H54 (cell line): ENCODE data around the gene ATP5PF.
"Not testable (repeated sequence)": the region's sequence is repeated elsewhere in the genome, so short reads cannot be mapped to it uniquely, and the experiment has no call there.

Experiments
- DNase-seq: peaks from one replicate; pipeline ENCODE4 v3.0.0; 2011; ENCODE audit warnings: low spot score, mixed read lengths; ENCODE audit not compliant: insufficient read length
- FAIRE-seq: peaks from 3 replicates; lab custom pipeline; 2011; peaks lifted over from hg19 to GRCh38; lab: Jason Lieb, UNC
- POLR2A ChIP-seq: IDR thresholded peaks from 2 replicates; pipeline ENCODE4 v1.6.1; 2011; ENCODE audit warnings: low read depth, mild to moderate bottlenecking, low read length

Gene ATP5PF

DNA sequence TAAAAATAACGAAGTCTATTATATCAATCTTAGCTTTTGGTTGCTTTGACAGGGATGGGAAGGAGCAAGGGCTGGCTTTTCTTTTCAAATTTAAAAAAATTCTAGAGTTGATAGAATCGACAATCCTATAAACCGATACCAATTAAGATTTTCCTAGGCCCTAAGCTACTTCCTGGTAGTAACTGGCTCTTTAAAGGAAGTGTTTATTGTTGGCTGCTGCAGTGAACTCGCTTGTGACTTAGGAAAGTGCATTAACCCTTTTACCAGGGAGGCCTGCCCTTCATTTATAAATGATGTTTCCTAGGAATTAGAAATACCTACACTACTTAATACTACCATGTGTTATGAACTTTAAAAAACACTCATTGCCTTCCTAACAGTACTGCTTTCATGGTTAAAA lies 33.2 kb downstream of the ATP5PF start:
- FAIRE-seq, result no peak

DNA sequence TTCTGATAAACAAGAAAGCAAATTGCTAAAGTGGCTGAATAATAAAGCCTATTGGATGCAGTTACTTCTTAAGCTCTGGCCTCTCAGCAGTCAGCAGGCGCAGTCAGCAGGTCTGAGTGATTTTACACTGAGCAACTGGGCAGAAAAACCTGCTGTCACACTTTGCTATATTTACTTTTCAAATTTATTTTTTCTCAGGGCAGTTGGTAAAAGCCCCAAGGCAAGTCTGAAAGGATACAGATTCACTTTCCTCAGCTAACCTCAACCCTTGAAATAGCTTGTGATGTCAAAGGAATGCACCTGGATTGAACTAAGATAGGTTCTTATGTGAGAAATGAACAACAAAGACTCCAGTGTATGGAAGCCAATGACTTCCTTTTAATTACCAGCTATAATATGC lies 34.0 kb downstream of the ATP5PF start:
- FAIRE-seq, result no peak
- TF ChIP-seq POLR2A, result no peak
- no peak for DNase-seq

More for the DNA sequence above, 33.2 kb downstream of the ATP5PF start:
- DNase-seq, result no peak
- no peak for TF ChIP-seq POLR2A

DNA sequence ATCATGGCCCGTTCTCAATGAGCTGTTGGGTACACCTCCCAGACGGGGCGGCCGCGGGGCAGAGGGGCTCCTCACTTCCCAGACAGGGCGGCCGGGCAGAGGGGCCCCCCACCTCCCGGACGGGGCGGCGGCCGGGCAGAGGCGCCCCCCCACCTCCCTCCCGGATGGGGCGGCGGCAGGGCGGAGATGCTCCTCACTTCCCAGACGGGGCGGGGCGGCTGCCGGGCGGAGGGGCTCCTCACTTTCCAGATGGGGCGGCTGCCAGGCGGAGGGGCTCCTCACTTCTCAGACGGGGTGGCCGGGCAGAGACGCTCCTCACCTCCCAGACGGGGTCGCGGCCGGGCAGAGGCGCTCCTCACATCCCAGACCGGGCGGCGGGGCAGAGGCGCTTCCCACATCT lies 39.2 kb downstream of the ATP5PF start:
- not testable (repeated sequence) for FAIRE-seq

DNA sequence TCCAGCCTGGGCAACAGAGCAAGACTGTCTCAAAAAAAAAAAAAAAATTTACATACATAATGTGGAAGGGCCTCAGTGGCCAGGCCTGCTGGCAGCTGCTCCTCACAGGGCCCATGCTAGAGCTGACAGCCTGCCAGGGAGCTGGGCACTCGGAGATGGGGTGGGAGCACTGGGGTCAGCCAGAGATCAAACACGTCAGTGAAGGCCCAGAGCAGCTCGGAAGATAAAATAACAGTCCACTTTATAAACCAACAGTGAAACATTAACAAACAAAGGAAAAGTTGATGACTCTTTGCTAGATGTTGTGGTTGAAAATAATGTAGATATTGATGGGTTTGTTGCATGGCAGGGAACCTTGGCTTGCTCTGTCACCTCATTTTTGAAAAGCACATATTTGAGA lies 42.7 kb downstream of the ATP5PF start:
- DNase-seq (no peak), FAIRE-seq (no peak)
- TF ChIP-seq POLR2A, result no peak

More for the DNA sequence above, 39.2 kb downstream of the ATP5PF start:
- not testable (repeated sequence) for DNase-seq

DNA sequence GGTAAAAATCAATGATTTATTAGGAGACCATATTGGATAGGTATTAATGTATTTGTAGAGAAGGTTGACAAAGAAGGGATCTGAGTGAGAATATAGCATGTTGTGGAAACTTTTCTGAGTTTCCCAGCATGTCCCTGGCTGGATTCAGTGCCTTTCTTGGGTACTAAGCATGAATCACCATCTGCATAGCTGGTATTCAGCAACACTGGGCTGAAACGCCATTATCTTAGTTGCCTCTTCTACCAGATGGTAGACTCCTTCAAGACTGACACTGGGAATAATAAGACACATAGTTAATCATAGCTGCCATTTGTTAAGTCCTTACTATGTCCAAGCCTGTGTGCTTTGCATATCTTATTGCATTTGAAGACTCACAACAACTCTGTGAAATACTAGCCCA lies 45.5 kb downstream of the ATP5PF start:
- TF ChIP-seq POLR2A, result no peak
- no peak for DNase-seq
- FAIRE-seq, result no peak

DNA sequence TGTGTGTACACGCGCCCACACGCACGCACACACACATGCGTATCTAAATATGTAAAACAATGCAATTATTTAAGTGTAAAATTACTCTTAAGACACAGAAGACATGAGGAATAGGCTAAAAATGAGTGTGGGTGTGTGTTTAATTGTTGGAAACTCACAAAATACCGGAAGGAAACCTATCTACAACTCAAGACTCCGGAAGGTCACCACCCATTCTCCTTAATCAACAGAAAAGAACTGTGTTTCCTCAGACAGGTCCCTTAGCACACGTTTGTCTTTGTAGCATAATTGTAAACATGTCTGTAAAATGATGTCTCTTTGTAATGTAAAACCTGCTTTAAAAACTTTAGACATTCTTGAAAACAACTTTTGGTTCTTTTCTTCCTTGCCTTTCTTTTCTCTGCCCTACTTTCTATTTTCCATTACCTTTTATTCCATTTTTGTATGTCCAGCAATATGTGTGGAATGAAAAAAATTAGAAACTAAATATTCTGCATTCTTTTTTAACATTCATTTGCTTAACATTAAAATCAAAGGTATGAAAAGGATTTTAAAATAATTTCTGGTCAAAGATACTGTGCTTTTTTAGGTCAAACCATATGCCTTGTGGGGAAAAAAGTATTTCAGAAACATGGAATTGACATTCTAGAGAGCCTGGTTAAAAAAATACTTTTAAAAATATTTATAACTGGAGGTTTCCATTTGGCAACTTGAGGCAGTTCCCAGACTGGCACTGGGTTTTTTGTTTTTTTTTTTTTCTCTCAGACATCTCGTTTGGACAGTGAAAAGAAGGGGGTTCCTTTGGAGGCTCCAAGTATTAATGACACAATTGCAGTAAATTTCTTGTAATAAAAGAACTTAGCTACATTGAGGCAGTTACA lies 46.2 kb downstream of the ATP5PF start:
- FAIRE-seq (no peak), DNase-seq (no peak)
- TF ChIP-seq POLR2A, result no peak

DNA sequence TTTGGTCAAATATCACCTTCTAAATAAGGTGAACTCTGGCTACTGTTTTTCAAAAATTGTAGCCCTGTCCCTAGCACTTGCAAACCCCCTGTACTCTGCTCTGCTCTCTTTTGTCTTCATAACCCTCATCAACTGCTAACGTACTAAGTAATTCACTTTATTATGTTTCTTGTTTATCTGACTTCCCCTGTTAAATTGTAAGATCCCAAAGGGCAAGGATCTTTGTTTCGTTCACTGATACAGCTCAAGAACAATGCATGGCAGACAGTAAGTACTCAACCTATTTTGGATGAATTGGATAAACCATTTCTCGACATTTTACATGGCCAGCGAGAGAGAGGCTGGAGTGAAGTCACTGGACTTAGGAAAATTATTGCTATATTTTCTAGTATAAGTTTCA lies 46.9 kb downstream of the ATP5PF start:
- no peak for DNase-seq
- FAIRE-seq, result no peak
- TF ChIP-seq POLR2A, result no peak

DNA sequence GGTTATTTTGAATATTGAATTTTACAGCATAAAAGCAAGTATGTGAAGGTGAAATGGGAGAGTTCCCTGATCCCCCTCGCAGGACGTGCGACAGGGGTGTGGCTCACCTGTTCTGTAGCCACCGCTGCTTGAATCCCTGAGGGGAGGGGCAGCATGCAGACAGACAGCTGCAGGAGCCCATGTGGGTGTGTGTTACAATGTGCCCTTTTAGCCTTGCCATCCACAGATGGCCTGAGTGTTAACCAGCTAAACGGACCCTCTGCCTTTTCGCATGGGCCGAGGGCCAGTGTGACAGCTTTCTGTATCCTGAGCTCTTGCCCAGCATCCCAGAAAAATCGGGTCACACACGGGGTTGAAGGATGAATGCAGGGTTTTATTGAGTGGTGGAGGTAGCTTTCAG lies 52.3 kb downstream of the ATP5PF start:
- FAIRE-seq, result no peak
- TF ChIP-seq POLR2A, result no peak
- no peak for DNase-seq

DNA sequence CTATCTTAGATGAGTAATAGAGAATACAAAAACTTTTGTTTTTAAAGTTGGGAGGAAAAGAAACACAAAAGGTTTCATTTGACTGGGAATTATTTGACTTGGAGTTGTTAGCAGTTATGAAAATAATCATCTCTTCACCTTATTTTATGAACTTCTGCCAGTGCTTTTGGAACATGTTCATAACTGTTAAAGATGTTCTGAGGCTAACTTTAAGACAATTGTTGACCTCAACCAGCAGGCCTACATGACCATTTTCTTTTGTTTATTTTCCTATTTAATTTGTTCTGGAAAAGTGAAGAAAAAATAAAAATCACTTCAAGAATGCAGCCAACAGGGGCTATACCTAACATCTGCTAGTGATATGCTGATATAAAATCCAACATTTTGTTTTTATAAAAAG lies 58.3 kb downstream of the ATP5PF start:
- TF ChIP-seq POLR2A, result no peak
- FAIRE-seq (no peak), DNase-seq (no peak)
